EL (cell line): ENCODE measurements around the gene HES7.
"Not testable (repeated sequence)": the region's sequence is repeated elsewhere in the genome, so short reads cannot be mapped to it uniquely, and the experiment has no call there.

ENCODE experiments used
- DNase-seq: peaks from one replicate; pipeline ENCODE4 v3.0.0-alpha.2; 2016

HES7 gene

DNA sequence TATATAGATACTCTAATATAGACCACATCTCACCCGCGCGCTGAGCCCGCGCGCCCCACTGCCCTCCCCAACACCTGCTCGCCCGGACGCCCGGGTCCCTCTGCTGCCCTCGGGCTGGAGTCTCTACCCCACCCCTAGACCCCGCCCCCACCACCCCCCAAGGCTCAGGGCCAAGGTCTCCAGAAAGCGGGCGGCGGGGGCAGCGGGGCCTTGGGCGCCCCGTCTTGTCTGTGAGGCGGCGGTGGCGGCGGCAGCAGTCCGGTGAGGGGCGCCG is 2.6 kb downstream of the HES7 start:
- no peak for DNase-seq

DNA sequence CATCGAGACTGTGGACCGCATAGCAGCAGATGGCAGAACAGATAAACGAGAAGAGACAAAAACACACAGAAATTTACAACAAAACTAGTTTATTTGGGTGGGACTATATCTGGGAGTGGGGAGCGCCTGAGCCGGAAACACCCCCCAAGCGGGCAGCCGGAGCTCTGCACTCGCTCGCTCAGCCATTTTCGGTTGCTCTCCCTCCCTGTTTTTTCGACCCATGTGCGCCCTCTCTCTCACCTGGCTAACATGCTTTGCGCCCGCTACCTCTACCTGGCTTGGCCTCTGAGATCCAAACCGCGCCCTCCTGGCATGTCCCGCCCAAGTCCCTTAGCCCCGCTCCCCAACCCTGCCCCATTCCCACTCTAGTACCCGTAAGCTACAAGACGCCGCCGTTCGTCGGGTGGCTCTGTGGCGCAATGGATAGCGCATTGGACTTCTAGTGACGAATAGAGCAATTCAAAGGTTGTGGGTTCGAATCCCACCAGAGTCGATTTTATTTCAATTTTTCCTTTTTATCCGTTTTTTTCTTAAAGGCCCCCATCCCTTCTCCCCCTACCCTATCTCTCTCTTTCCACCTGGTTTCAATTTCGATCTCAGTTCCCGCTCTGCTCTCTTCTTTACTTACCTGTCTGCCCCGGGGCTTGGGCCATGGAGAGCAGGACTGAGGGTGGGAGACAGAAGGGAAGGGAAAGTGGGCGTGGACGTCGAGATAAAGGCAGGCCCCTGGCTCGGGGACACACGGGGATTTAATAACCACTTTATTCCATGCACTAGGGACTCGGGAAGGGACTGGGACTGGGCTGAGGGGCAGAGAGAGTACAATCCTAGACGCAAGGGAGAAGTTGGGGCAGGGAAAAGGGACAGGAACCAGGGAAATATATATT is 3.1 kb downstream of the HES7 start:
- DNase-seq = peak; percentile 85

DNA sequence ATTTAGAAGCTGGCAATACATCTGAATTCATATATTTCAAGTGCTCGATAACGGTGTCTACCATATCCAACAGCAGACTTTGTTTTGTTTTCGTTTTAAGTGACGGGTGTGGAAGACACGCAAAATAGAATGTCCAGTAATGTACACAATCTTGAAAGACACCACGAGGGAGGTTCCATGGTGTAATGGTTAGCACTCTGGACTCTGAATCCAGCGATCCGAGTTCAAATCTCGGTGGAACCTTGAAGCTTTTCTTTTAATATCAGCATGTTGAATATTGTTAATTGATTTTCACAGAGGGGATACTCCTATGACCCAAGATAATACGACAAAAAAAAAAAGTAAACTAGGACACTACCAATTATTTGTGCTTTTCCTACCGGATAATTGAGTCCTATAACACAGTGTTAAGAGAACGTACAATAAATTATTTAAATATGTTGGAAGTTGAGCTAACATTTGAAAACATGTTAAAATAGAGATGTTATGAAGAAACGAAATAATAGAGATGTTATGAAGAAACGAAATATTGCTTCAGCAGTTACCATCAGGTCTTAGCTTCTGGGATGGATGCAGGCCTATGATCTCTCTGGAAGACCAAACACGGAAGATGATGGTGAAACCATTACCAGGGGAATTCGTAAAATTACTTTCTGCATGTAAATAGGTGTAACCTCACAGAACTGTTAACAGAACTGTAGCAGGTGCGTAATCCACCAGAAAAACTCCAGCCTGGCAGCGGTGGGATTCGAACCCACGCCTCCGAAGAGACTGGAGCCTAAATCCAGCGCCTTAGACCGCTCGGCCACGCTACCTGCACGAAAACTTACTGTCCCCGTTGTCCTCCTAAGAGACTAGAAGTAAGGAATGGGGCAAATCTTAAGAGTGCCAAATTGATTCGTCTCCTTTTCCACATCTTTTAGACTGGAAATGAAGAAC is 4.1 kb downstream of the HES7 start:
- DNase-seq = peak; percentile 93

DNA sequence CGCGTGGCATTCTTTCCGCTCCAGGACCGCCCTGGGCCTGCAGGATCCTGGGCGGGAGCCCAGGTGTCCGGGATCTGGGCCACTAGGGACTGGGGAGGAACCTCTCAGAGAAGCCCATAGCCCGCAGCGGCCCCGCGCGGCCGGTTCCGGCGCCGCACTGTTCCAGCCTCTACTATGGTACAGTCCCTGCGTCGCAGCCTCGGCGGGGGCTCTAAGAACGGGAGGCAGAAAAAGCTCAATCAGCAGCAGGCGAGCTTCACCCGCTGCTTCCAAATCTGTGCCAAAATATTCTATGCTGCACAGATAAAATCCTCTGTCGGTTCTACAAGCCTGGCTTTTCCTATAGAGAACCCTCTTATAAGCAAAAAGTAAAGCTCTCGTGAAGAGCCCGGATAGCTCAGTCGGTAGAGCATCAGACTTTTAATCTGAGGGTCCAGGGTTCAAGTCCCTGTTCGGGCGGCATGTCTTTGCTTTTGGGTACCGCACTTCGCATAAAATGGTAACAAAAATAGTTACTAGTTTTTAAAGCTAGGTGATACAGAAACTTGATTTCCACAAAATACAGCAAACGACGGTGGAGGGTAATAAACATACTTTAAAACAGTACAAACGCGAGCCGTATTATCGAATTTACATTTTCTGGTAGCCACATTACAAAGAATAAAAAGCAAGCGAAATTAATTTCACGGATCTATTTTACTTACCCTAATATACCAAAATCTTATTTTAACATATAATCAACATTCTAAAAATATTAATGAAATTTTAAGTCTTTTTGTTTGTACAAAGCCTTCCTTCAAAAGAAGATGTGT is 4.9 kb downstream of the HES7 start:
- peak; percentile 87 for DNase-seq

DNA sequence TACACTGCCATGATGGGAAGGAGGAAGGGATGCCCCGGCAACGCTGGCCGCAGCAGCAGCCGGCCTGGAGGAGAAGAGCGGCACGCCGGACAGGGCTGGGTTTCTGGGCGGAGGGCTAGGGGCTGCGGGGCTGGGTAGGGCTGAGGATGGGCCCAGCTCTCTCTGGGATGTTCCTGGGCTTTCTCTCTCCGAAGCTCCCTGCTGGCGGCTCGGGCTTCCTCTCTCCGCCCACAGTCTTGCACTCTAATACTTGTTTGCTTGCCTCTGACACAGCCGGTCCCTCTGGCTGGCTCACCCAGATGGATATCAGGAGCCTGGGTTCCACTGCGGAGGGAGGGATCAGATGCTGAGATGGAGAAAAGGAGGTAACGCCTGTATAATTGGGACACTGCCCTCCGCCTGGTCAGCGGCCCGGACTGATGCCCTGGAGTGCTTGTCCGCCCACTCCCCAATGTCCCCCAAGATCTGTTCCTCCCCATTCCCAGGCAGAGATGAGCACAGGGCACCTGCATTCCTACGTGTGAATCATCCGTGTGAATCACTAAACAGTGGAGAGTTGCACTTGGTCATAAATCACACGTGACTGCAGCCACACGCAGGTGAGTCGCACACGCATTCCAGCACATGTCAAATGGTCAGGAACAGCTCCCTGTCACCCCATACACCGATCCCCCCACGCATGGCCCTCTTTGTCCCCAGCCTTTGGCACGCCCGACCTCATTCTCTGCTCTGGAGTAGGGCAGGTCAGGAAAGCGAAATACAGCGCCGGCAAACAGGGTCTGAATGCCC is 5.7 kb downstream of the HES7 start, which contains the start of gene ALOXE3:
ALOXE3 (minus strand) TSS at position 535 of the 789 bp plus-strand sequence; CDS start at position 11, 524 bp downstream.
- peak; percentile 77 for DNase-seq

DNA sequence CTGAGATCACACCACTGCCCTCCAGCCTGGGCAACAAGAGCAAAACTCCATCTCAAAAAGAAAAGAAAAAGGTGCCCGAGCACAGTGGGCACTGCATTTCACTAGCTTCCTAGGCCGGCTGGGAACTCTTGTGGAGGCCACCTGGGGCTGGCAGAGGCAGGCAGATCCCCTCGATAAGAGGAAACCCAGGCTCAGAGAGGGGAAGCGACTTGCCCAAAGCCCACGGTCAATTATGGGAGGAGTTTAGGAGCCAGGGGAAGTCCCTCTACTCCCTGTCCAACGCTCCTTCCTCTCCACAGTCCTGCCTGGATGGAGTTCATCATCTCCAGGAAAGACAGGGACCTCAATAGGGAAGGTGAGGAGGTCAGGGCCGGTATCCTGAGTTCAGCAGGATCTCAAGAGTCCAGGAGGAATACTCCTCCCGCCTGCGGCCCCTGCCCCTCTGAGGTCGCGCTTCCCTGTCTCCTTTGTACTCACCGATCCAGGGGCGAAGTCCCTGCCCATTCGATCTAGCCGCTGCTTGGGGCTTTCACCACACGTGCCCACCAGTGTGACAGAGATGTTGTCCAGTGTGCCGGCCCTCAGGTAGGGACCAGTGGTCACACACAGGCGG is 6.4 kb downstream of the HES7 start:
- peak; percentile 18 for DNase-seq

DNA sequence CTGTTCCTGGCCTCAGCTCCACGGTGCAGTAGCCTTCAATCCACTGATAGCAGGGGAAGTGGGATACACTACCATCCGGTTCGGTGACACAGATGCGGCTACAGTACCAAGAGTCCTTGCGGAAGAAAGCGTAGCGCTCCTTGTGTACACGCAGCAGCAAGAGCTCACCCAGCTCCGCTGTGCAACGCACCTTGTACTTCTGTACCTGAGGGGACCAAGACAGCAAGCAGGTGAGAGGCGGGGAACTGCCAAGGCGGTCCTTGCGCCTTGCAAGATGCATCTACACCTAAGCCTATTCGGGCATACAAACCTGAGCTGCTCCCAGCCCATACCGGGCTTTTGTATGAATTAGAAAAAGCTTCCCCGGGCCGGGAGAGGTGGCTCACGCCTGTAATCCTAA is 7.1 kb downstream of the HES7 start:
- DNase-seq = no peak

DNA sequence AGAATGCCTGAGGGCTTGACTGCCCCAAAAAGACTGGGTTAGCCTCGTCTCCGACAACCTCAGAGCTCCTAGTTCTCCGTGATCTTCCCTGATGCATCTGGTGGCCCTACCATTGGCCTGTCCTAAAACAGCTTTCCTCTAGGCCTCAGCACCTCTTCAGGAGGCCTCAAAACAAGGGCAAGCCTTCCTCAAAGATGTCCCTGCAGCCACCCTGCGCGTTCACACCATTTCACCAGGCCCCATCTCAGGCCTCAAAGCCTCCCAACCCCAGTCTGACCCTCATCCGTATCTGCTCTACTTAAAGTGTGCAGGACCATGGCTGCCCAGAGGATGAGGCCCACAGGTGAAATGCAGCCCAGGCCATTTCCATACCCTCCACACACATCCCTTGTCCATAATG is 13.0 kb downstream of the HES7 start:
- DNase-seq = no peak

DNA sequence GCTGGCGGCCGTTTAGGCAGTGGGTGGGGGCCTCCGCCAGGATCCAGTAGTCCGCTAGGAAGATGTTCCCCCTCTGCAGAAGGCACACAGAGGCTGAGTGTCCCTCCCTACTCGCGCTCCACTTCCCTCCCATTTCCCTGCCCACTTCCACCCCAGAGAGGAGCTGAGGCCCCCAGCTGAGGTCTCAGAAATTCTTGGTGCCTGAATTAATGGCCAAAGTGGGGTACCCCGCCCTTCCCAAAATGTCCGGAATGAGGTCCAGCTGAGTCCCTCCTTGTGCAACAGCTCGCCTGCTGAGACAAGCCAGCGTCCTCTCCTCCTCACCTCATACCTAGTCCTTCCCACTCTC is 13.5 kb downstream of the HES7 start:
- DNase-seq = no peak

DNA sequence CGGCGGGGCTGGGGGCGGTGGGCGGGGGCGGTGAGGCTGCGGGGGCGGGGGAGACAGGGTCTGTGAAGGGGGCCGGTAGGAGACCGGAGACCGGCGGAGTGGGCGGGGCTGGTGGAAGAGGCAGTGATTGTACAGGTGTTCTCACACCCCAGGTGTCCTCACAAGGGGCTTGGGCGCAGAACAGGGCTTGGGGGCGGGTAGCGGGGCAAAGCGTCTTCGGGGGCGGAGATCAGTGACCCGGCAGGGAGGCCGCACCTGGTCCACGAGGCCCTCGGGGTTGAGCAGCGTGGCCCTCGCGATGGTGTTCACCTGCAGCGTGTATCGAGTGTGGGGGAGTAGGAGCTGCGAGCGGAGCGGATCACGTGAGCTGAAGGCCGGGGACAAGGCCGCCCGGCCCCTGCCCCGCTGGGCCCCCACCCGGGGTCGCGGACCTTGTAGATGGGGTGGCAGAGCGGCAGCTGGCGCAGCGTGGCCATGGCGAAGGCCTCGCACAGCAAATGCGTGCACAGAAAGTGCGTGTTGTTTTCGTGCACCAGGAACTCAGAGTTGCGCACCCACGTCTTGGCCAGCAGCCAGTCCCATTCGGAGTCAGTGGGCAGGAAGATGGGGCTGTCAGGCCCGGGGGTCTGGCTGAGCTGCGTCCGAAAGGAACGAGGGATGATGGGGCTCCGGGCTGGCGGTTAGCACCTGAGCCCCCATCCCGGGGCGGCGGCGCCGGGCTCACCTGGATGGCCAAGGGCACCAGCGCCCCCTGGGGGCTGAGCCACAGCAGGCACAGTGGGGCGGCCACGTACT is 14.0 kb downstream of the HES7 start:
- peak; percentile 27 for DNase-seq

DNA sequence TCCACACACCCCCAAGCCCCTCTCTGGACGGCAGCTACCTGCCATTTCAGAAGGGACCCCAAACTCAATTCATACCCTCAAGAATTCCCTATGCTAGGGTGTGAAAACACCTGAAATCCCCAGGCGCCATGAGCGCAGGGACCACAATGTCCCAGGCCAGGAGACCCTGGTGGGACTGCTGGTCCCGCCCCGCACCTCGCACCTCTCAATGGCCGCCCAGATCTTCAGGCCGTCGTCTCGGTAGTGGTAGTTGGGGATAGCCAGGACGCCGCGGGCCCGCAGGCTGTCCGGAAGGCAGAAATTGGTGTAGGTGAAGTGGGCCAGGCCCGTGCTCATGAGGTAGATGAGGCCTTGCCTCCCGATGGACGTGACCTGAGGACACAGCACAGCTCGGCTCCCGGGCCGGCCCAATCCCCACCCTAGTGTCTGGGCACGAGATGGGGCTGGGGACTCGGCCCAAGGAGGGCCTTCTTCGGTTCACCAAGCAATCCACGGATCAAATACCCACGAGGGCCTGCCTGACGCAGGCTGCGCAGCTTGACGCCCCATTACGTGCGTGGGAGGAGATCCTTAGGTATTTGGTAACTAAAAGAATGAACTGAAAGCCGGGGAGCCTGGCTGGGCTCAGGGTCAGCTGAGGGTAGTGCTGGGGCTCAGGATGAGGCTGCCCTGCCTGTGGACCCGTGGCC is 14.8 kb downstream of the HES7 start:
- DNase-seq = no peak

DNA sequence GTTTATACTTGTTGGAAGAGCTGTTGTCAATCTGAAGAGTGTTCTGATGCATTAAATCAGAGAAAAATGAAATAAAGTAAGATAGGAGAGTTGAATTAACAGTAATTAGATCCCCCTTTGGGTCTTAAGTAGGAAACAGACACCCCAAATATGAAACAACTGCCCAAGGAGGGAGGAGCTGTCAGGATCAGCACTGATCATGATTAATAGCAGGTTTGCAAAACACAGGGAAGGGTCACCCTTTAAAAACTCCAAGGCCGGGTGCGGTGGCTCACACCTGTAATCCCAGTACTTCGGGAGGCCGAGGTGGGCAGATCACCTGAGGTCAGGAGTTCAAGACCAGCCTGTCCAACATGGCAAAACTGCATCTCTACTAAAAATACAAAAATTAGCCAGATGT is 16.9 kb downstream of the HES7 start:
- not testable (repeated sequence) for DNase-seq

DNA sequence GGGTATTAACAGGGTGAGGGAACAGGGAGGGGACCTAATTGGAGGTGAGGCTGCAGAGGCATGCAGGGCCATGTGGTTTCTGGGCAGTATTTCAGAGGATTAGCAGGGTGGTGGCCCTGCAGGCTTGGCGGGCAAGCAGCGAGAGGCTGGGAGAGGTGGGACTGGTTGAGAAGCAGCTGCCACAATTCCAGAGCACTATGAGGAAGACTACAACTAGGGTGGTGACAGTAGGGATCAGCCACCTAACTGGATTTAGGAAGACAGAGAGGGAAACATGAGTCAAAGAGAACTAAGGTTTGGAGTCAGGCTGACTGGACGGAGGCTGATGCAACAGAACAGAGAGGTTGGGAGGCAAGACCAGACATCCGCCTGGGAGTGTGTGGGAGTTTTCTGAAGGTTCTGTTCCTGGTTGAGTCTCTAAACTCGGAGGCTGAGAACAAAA is 17.9 kb downstream of the HES7 start:
- DNase-seq = peak; percentile 20

DNA sequence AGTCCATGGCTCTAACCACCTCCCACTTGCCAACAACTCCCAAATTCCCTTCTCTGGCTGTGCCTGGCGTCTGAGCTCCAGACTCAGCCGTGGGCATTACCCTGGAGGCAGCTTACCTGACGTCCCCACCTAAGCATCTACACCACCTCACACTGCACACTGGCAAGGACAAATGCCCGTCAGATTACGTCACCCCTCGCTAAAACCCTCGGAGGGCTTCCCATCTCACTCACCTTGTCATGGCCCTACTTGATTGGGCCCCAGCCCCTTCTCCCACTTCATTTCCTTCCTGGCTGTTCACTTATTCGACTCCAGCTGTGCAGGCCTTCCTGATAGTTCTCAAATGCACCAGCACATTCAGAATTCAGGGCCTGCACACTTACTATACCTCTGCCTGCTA is 19.0 kb downstream of the HES7 start:
- DNase-seq = no peak

DNA sequence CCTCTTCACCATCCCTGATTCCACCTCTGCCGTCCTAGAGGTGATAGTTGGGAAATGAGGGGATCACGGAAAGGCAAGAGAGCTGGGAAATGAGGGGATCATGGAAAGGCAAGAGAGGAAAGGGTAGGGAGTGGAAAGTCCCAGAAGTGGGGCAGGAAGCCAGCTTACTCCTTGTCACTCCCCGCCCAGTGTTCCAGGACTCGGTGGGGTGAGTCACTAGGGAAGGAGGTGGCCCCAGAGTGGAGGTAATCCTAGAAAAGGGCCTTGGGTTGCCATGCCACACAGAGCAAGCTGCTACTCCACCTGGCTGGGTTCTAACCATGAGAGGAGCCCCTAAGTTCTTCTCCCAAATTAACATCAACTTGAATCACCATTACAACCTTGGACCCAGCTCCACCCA is 20.4 kb downstream of the HES7 start:
- no peak for DNase-seq

DNA sequence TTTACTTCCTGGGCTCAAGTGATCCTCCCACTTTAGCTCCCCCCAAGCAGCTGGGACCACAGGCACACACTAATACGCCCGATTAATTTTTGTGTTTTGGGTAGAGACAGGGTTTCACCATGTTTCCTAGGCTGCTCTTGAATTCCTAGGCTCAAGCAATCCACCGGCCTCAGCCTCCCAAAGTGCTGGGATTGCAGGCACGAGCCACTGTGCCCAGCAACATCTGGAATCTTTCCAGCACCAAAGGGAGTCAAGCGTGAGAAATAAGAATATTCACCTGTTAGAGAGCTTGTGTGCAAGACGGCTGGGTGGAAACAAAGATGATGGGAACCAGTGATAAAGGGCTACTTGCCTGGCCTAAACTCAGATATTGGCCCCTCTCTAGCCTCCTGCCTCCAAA is 22.2 kb downstream of the HES7 start:
- DNase-seq = no peak

DNA sequence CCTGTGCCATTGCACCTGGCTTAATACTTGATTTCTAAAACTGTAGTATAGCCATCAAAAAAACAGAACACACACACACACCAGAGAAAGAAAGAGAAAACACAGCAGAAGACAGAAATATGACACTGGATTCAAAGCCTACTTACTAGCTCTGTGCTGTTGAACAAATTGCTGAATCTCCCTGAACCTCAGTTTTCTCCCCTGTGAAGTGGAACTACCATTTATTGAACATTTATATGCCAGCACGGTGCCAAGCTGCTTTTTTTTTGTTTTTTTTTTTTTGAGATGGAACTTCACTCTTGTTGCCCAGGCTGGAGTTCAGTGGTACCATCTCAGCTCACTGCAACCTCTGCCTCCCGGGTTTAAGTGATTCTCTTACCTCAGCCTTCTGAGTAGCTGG is 23.1 kb downstream of the HES7 start:
- no peak for DNase-seq

DNA sequence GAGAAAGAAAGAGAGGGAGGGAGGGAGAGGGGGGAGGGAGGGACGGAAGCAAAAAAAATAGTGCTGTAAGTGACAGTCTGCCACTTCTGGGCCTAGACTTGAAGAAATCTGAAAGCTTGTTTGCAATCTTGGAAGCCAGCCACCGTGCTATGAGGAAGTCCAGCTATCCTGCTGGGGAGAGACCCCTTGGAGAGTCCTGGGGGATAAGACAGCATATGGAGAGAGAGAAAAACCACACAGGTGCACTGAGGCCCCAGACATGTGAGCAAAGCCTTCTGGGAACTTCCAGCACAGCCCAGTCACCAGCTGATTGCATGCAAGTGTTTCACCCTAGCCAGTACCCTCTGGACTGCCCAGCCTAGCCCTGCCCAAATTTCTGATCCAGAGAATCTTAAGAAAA is 23.8 kb downstream of the HES7 start:
- no peak for DNase-seq

DNA sequence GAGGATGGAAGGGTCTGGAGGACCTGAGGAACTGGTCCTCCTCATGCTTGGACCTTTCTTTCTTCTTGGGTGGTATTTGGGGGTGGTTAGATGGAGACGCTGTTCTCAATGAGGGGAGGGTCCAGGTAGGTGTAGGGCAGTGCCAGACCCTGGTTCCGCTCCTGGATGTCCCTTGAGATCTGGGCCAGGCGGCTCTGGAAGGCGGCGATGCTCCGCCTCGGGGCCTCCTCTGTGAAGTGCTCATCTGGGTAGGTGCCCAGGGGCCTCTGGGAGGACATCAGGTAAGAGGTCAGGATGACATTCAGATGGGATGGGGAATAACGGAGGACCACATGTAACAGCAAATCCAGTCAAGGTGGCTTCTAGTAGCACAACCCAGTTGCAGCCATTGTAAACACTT is 27.4 kb downstream of the HES7 start:
- DNase-seq = no peak

DNA sequence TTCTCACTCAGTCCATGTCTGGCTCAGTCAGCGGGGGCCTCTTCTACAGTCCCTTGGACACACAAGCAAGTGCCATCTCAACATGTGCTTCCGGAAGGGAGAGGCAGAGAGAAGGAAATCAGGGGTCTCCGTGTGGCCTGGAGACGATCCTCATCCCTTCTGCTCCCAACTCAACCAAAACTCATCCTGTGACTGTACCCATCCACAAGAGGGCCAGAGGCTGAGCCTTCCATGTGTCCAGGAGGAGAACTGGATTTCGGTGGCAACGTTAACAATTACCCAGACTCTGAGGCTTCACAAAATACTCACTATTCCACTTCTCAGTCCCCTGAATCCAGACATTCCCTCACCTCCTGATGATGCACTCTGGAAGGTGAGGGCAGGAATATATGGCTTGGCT is 28.5 kb downstream of the HES7 start:
- no peak for DNase-seq
